Neural cell (in vitro differentiated cells): ENCODE data around the gene DDOST. TPM values are rescaled to one million over a fixed set of nuclear protein-coding genes. Genes with fewer than 3 reads are reported as not detected.

ENCODE experiments used
- H2AFZ ChIP-seq: fragments of 200-600, 300-800 bp; sonication (generic), shearing (Covaris generic); 2 replicates; pipeline ENCODE4 v1.6.0; 2014; ENCODE audit warnings: low read depth, mild to moderate bottlenecking, antibody characterized with exemption, low read length, moderate library complexity
- H3F3A ChIP-seq: fragments of 200-600 bp; shearing (Covaris generic); 2 replicates; pipeline ENCODE4 v1.6.1; 2016; ENCODE audit warnings: mild to moderate bottlenecking, moderate library complexity, mixed read lengths, antibody characterized with exemption, low read length; ENCODE audit not compliant: insufficient read depth, poor library complexity, severe bottlenecking
- H3K27ac ChIP-seq: fragments of 200-600, 300-800 bp; sonication (generic), shearing (Covaris generic); 2 replicates; pipeline ENCODE4 v1.5.1; 2014; ENCODE audit warnings: mild to moderate bottlenecking, low read length, moderate library complexity
- H3K27me3 ChIP-seq: fragments of 300-800, 200-600 bp; sonication (generic), shearing (Covaris generic); 2 replicates; pipeline ENCODE4 v1.6.0; 2014; ENCODE audit warnings: mild to moderate bottlenecking, low read depth, low read length, moderate library complexity; ENCODE audit not compliant: insufficient read depth
- H3K36me3 ChIP-seq: fragments of 300-800, 200-600 bp; sonication (generic), shearing (Covaris generic); 2 replicates; pipeline ENCODE4 v1.5.1; 2014; ENCODE audit warnings: mild to moderate bottlenecking, antibody characterized with exemption, low read length, moderate library complexity; ENCODE audit not compliant: insufficient read depth
- H3K4me2 ChIP-seq: fragments of 300-800, 200-600 bp; sonication (generic), shearing (Covaris generic); 2 replicates; pipeline ENCODE4 v1.6.0; 2014; ENCODE audit warnings: mild to moderate bottlenecking, low read length
- H3K4me3 ChIP-seq: fragments of 300-800, 200-600 bp; sonication (generic), shearing (Covaris generic); 2 replicates; pipeline ENCODE4 v1.5.1; 2014; ENCODE audit warnings: mild to moderate bottlenecking, low read length, moderate library complexity
- H3K79me2 ChIP-seq: fragments of 200-600 bp; shearing (Covaris generic); replicated peaks from 2 replicates; pipeline ENCODE4 v1.6.0; 2014; ENCODE audit warnings: mild to moderate bottlenecking, low read length, moderate library complexity; ENCODE audit not compliant: insufficient read depth
- H3K9ac ChIP-seq: fragments of 300-800, 200-600 bp; sonication (generic), shearing (Covaris generic); 2 replicates; pipeline ENCODE4 v1.6.1; 2016; ENCODE audit warnings: mild to moderate bottlenecking, low read length, mixed read lengths
- H3K9me2 ChIP-seq: fragments of 200-600 bp; shearing (Covaris generic); 2 replicates; pipeline ENCODE4 v1.6.1; 2016; ENCODE audit warnings: mild to moderate bottlenecking, low read length, mixed read lengths; ENCODE audit not compliant: insufficient read depth
- H3K9me3 ChIP-seq: fragments of 200-600, 300-800 bp; sonication (generic), shearing (Covaris generic); 2 replicates; pipeline ENCODE4 v1.6.1; 2016; ENCODE audit warnings: mild to moderate bottlenecking, mixed run types, low read length, moderate library complexity, mixed read lengths
- H4K20me1 ChIP-seq: fragments of 200-600 bp; shearing (Covaris generic); 2 replicates; pipeline ENCODE4 v1.6.1; 2016; ENCODE audit warnings: mild to moderate bottlenecking, mixed run types; ENCODE audit not compliant: insufficient read depth
- CTCF ChIP-seq: fragments of 450-650 bp; IDR thresholded peaks from 2 replicates; pipeline ENCODE4 v1.5.1; 2014; ENCODE audit warnings: antibody characterized with exemption, mild to moderate bottlenecking, moderate library complexity; ENCODE audit not compliant: poor library complexity, severe bottlenecking
- EP300 ChIP-seq: fragments of 450-650 bp; conservative IDR thresholded peaks from 2 replicates; pipeline ENCODE4 v1.6.1; 2014; ENCODE audit warnings: antibody characterized with exemption, mild to moderate bottlenecking, moderate library complexity; ENCODE audit not compliant: poor library complexity, severe bottlenecking
- EZH2 ChIP-seq: fragments of 200-600, 300-800 bp; shearing (Covaris generic), sonication (generic); IDR thresholded peaks from 2 replicates; pipeline ENCODE4 v1.6.1; 2014; ENCODE audit warnings: antibody characterized with exemption, low read length, borderline replicate concordance, mild to moderate bottlenecking; ENCODE audit not compliant: insufficient read depth, poor library complexity, severe bottlenecking
- MXI1 ChIP-seq: fragments of 450-650 bp; conservative IDR thresholded peaks from 2 replicates; pipeline ENCODE4 v1.6.1; 2014; ENCODE audit warnings: antibody characterized with exemption, mild to moderate bottlenecking; ENCODE audit not compliant: poor library complexity, severe bottlenecking
- POLR2AphosphoS5 ChIP-seq: IDR thresholded peaks from 2 replicates; pipeline ENCODE4 v1.6.1; 2012
- RAD21 ChIP-seq: fragments of 450-650 bp; conservative IDR thresholded peaks from 2 replicates; pipeline ENCODE4 v1.6.1; 2014; ENCODE audit warnings: antibody characterized with exemption, mild to moderate bottlenecking, moderate library complexity
- REST ChIP-seq: IDR thresholded peaks from 2 replicates; pipeline ENCODE4 v1.6.1; 2012; ENCODE audit warnings: borderline replicate concordance
- SMC3 ChIP-seq: fragments of 450-650 bp; conservative IDR thresholded peaks from 2 replicates; pipeline ENCODE4 v1.6.1; 2014; ENCODE audit warnings: antibody characterized with exemption, mild to moderate bottlenecking, moderate library complexity; ENCODE audit not compliant: poor library complexity
- TAF1 ChIP-seq: IDR thresholded peaks from 2 replicates; pipeline ENCODE4 v1.6.1; 2012; ENCODE audit warnings: low read depth
- polyA plus RNA-seq: library from polyadenylated mRNA; depleted of rRNA; stranded (reverse); fragments of >200 nt; gene quantifications from 2 replicates; pipeline ENCODE4 v1.2.3, GENCODE V29; 2014

Gene DDOST
- polyA plus RNA-seq, 1 donor from 2014 or later, result 177 TPM

- Histone ChIP-seq H3F3A (no peaks in the 10 kb centered on the region), H3K27ac (no peak overlapping the region), H3K9me3 (no peaks in the 10 kb centered on the region), H2AFZ (no peak overlapping the region), H3K79me2 (no peaks in the 10 kb centered on the region), H3K4me2 (no peak overlapping the region), H3K4me3 (no peak overlapping the region), H3K27me3 (no peaks in the 10 kb centered on the region), H3K9me2 (no peaks in the 10 kb centered on the region), H3K36me3 (no peaks in the 10 kb centered on the region), H4K20me1 (no peaks in the 10 kb centered on the region), H3K9ac (no peak overlapping the region)
- TF ChIP-seq POLR2AphosphoS5, result no peak
- TF ChIP-seq EP300, result no peak
- TF ChIP-seq TAF1, result no peak
- TF ChIP-seq MXI1, result no peak
- TF ChIP-seq EZH2, result no peak
- no peak for TF ChIP-seq RAD21
- no peak for TF ChIP-seq REST
- TF ChIP-seq CTCF, result no peak
- no peak for TF ChIP-seq SMC3
These were observed 23.0 kb upstream of the DDOST start for GRCh38 chr1:20684050-20684620.

GRCh38 chr1:20683614-20684013 is 22.4 kb upstream of the DDOST start:
- TF ChIP-seq TAF1 (no peak), CTCF (no peak), SMC3 (no peak), MXI1 (no peak), EP300 (no peak), REST (no peak), POLR2AphosphoS5 (no peak), EZH2 (no peak), RAD21 (no peak)
- Histone ChIP-seq H3K9me3 (no peaks in the 10 kb centered on the region), H3K27me3 (no peaks in the 10 kb centered on the region), H3K9ac (no peak overlapping the region), H3K4me2 (no peak overlapping the region), H3F3A (no peaks in the 10 kb centered on the region), H3K9me2 (no peaks in the 10 kb centered on the region), H4K20me1 (no peaks in the 10 kb centered on the region), H3K27ac (no peak overlapping the region), H3K36me3 (no peaks in the 10 kb centered on the region), H2AFZ (no peak overlapping the region), H3K4me3 (no peak overlapping the region), H3K79me2 (no peaks in the 10 kb centered on the region)
